GM12878 (cell line): ENCODE results near the gene SSMEM1. TPM values are rescaled to one million over a fixed set of nuclear protein-coding genes. Genes with fewer than 3 reads are reported as not detected.

Experiments
- ATAC-seq: fragments of 200-7000 bp; cut with Tn5 transposase; 3 replicates; pipeline ENCODE4 v1.9.1; 2020; ENCODE audit warnings: mild to moderate bottlenecking, moderate library complexity
- BruUV-seq: library from RNA; stranded (reverse); fragments of 400-500 nt; replicated peaks from 2 replicates; lab custom pipeline; 2021; lab: Mats Ljungman, UMichigan
- CTCF ChIA-PET: fragments of 300-600 bp; sonication (Branson Sonifier 250); formaldehyde crosslinking; extraction: SDS; loops from one replicate; lab custom pipeline; 2021; ENCODE audit warnings: inconsistent platforms; lab: Yijun Ruan, JAX
- POLR2A ChIA-PET: fragments of 350-600 bp; formaldehyde crosslinking; extraction: SDS; loops from one replicate; lab custom pipeline; 2021; ENCODE audit warnings: inconsistent platforms; lab: Charles Lee
- RAD21 ChIA-PET: fragments of 300-600 bp; sonication (Branson Sonifier 250); formaldehyde crosslinking; loops from one replicate; lab custom pipeline; 2023; ENCODE audit warnings: antibody characterized with exemption; ENCODE audit not compliant: unreplicated experiment; lab: Charles Lee
- SMC1A ChIA-PET: fragments of 300-600 bp; sonication (Branson Sonifier 250); formaldehyde crosslinking; loops from one replicate; lab custom pipeline; 2023; ENCODE audit not compliant: unreplicated experiment, uncharacterized antibody; lab: Charles Lee
- DNase-seq: peaks from one replicate; pipeline ENCODE4 v3.0.0-alpha.2; 2011; ENCODE audit warnings: low read depth, low spot score
- FAIRE-seq: peaks from 3 replicates; lab custom pipeline; 2011; peaks lifted over from hg19 to GRCh38; lab: Jason Lieb, UNC
- H2AFZ ChIP-seq: 2 replicates; pipeline ENCODE4 v1.6.0; 2011; ENCODE audit warnings: low read depth, low read length, control low read depth; ENCODE audit not compliant: control insufficient read depth
- H3K27ac ChIP-seq: 2 replicates; pipeline ENCODE4 v1.5.1; 2011; ENCODE audit warnings: control low read depth; ENCODE audit not compliant: control insufficient read depth, insufficient read depth
- H3K27me3 ChIP-seq, 2 experiments: replicated peaks in 1 of 2; 2 replicates each; pipeline versions ENCODE4 v1.6.0 to v1.6.1; 2011; ENCODE audit warnings: low read length in 1 of 2; ENCODE audit not compliant: control insufficient read depth in 2 of 2, insufficient read depth in 2 of 2
- H3K36me3 ChIP-seq, 2 experiments: 2 replicates each; pipeline ENCODE4 v1.5.1; 2011; ENCODE audit warnings: low read length in 1 of 2; ENCODE audit not compliant: control insufficient read depth in 2 of 2, insufficient read depth in 2 of 2
- H3K4me1 ChIP-seq: 2 replicates; pipeline ENCODE4 v1.6.1; 2011; ENCODE audit warnings: mild to moderate bottlenecking, low read length, moderate library complexity, mixed read lengths; ENCODE audit not compliant: control insufficient read depth, insufficient read depth
- H3K4me2 ChIP-seq: 2 replicates; pipeline ENCODE4 v1.6.0; 2011; ENCODE audit warnings: control low read depth; ENCODE audit not compliant: control insufficient read depth, insufficient read depth
- H3K4me3 ChIP-seq: fragments of 200-600 bp; sonication (generic); 2 replicates; pipeline ENCODE4 v1.5.1; 2016
- H3K79me2 ChIP-seq: 2 replicates; pipeline ENCODE4 v1.6.0; 2011; ENCODE audit warnings: low read length; ENCODE audit not compliant: control insufficient read depth, insufficient read depth
- H3K9ac ChIP-seq: 2 replicates; pipeline ENCODE4 v1.8.0; 2011; ENCODE audit warnings: low read length, control low read depth, mixed read lengths; ENCODE audit not compliant: control insufficient read depth, insufficient read depth
- H3K9me3 ChIP-seq: replicated peaks from 3 replicates; pipeline ENCODE4 v1.5.1; 2011; ENCODE audit warnings: mild to moderate bottlenecking, low read length; ENCODE audit not compliant: control insufficient read depth, insufficient read depth
- H4K20me1 ChIP-seq: 2 replicates; pipeline ENCODE4 v1.6.0; 2011; ENCODE audit not compliant: control insufficient read depth, insufficient read depth
- CHD1 ChIP-seq: IDR thresholded peaks from 2 replicates; pipeline ENCODE4 v1.6.1; 2012; ENCODE audit warnings: low read depth, low read length, improper control_type of control experiment
- CUX1 ChIP-seq: IDR thresholded peaks from 2 replicates; pipeline ENCODE4 v1.6.1; 2012; ENCODE audit warnings: improper control_type of control experiment, low read depth, low read length; ENCODE audit not compliant: insufficient replicate concordance
- EGR1 ChIP-seq, 2 experiments: IDR thresholded peaks; 1 replicate in 1 of 2; 2 replicates in 1 of 2; pipeline ENCODE4 v1.6.1; 2011 to 2012; ENCODE audit warnings: low read depth in 2 of 2, low read length in 2 of 2, borderline replicate concordance in 1 of 2, mild to moderate bottlenecking in 1 of 2, moderate library complexity in 1 of 2
- HDAC2 ChIP-seq: fragments of 200-600 bp; sonication (generic); IDR thresholded peaks from 2 replicates; pipeline ENCODE4 v1.6.1; 2017
- HSF1 ChIP-seq: fragments of 150-350 bp; IDR thresholded peaks from 2 replicates; pipeline ENCODE4 v1.6.1; 2014; ENCODE audit warnings: mild to moderate bottlenecking, low read depth, low read length
- KLF5 ChIP-seq: fragments of 450-650 bp; IDR thresholded peaks from 2 replicates; pipeline ENCODE4 v1.6.1; 2014; ENCODE audit warnings: mild to moderate bottlenecking; ENCODE audit not compliant: partially characterized antibody
- SIN3A ChIP-seq: IDR thresholded peaks from 2 replicates; pipeline ENCODE4 v1.6.1; 2012; ENCODE audit warnings: low read depth, low read length, improper control_type of control experiment
- SPI1 ChIP-seq: IDR thresholded peaks from 2 replicates; pipeline ENCODE4 v1.6.1; 2011; ENCODE audit warnings: low read depth, mild to moderate bottlenecking, low read length, moderate library complexity, borderline replicate concordance; ENCODE audit not compliant: insufficient read depth
- TCF7 ChIP-seq: IDR thresholded peaks from 2 replicates; pipeline ENCODE4 v1.6.1; 2014; ENCODE audit warnings: antibody characterized with exemption, borderline replicate concordance
- WGBS: methylation state at CpG from one replicate; pipeline ENCODE4 v1.1.6; 2016; ENCODE audit warnings: low lambda C conversion rate; ENCODE audit not compliant: insufficient replicate concordance, insufficient coverage; ENCODE audit errors: missing lambda C conversion rate; 5-methylcytosine and 5-hydroxymethylcytosine counted together
- in situ Hi-C: fragments of 300-500 bp; cut with MboI; formaldehyde crosslinking; loops from 9 replicates; pipeline ENCODE4 v1.14.3; 2018; ENCODE audit warnings: mixed read lengths
- intact Hi-C: fragments of 100-400 bp; cut with micrococcal nuclease; formaldehyde crosslinking; loops from one replicate; pipeline ENCODE4 v1.14.2; 2022; ENCODE audit not compliant: unreplicated experiment
- polyA plus RNA-seq, 11 experiments: library from polyadenylated mRNA; depleted of rRNA in 4 of 11; unstranded in 6 of 11; stranded (reverse) in 5 of 11; fragments of >200 nt; fragmentation: Nextera tagmentation in 4 of 11; fragmentation: Illumina TruSeq in 1 of 11; extraction: Ambion mirVana in 4 of 11; extraction: Trizol in 1 of 11; gene quantifications; 1 replicate in 1 of 11; 2 replicates in 10 of 11; pipeline versions ENCODE4 v1.2.1 to v1.2.3, GENCODE V29; 2011 to 2016; ENCODE audit warnings: inconsistent platforms in 2 of 11, missing spikeins in 2 of 11, low read depth in 1 of 11
- total RNA-seq, 4 experiments: library from RNA; depleted of rRNA in 3 of 4; stranded (reverse); fragments of >200 nt in 3 of 4; fragmentation: Illumina TruSeq in 1 of 4; extraction: Trizol in 1 of 4; gene quantifications; 2 replicates each; pipeline versions ENCODE4 v1.2.1 to v1.2.3, GENCODE V29; 2013 to 2021

Gene SSMEM1
- total and polyA plus RNA-seq, 10 of the 15 experiments (the other 5 are each of a cell fraction or from before 2014, with no cell fraction given), result not detected

- peaks cover 7% of the 10 kb centered on the region in 2 experiments for H3K36me3 ChIP-seq
- no peak overlapping the region for H3K27ac ChIP-seq
- intact Hi-C loops (no loop called here), in situ Hi-C loops (no loop called here)
- H3K4me1 ChIP-seq, result no peaks in the 10 kb centered on the region
- no peaks in the 10 kb centered on the region for H3K79me2 ChIP-seq
- no peak overlapping the region for H3K9ac ChIP-seq
- ATAC-seq, result no peak
- POLR2A ChIA-PET, result no interaction called here
- FAIRE-seq, result no peak
- RAD21 ChIA-PET, result interaction anchor here (0.6 kb wide), 1 partner anchor 1370 kb away, joined by 3 read pairs; no protein-coding TSS in a partner anchor
- H3K4me2 ChIP-seq, result no peak overlapping the region
- H3K27me3 ChIP-seq, result no peaks in the 10 kb centered on the region
- H3K4me3 ChIP-seq, result no peak overlapping the region
- no peaks in the 10 kb centered on the region for H3K9me3 ChIP-seq
- CTCF ChIA-PET, result interaction anchor here (1.0 kb wide), 1 partner anchor 50 kb away, joined by 3 read pairs; no protein-coding TSS in a partner anchor
- no TSS peak for BruUV-seq
- SMC1A ChIA-PET, result interaction anchor here (0.6 to 1.8 kb wide), 2 partner anchors 13 to 26 kb away, joined by 3 to 4 read pairs; no protein-coding TSS in a partner anchor
- TF ChIP-seq SPI1 (no peak), HSF1 (no peak), KLF5 (no peak), EGR1 (IDR thresholded peaks at IDR 0.05; ENCODE audit: borderline replicate concordance in 1 of 2, low read depth in 2 of 2, low read length in 2 of 2) (no peak), SIN3A (no peak), CHD1 (no peak), CUX1 (no peak), TCF7 (no peak), HDAC2 (no peak)
- DNase-seq, result no peak
- 97% methylated on average over 2 of the region's 2 CpGs for WGBS
- H4K20me1 ChIP-seq, result no peaks in the 10 kb centered on the region
- no peak overlapping the region for H2AFZ ChIP-seq
Measured at GRCh38 chr7:130160023-130160422, 47.6 kb upstream of the SSMEM1 start.
